Heart right ventricle (tissue), 16 donors: ENCODE results near the gene ATP1B1. TPM values are rescaled to one million over a fixed set of nuclear protein-coding genes. Genes with fewer than 3 reads are reported as not detected.
A peak's percentile ranks its signal among the peaks of the same experiment; 100 is the strongest.

Source experiments
- ATAC-seq, 8 donors: fragments of 200-7000 bp; cut with Tn5 transposase; one replicate each; pipeline ENCODE4 v1.9.1; 2020; ENCODE audit warnings: mild to moderate bottlenecking in 8 of 8, moderate library complexity in 8 of 8, moderate number of reproducible peaks in 1 of 8
- DNase-seq, 2 donors: peaks; one replicate each; pipeline ENCODE4 v3.0.0-alpha.2; 2020
- H3K27ac ChIP-seq, 10 donors: fragments of 200-600 bp; sonication (generic) in 2 of 10; one replicate each; pipeline versions ENCODE4 v1.5.0 to v1.8.0; 2020 to 2022; ENCODE audit warnings: mild to moderate bottlenecking in 3 of 10
- H3K27me3 ChIP-seq, 7 donors: fragments of 200-600 bp; one replicate each; pipeline ENCODE4 v1.8.0; 2021 to 2022; ENCODE audit warnings: mild to moderate bottlenecking in 2 of 7
- H3K36me3 ChIP-seq, 9 donors: fragments of 200-600 bp; sonication (generic) in 1 of 9; one replicate each; pipeline versions ENCODE4 v1.5.0 to v1.8.0; 2020 to 2022; ENCODE audit warnings: mild to moderate bottlenecking in 2 of 9
- H3K4me1 ChIP-seq, 9 donors: fragments of 200-600 bp; sonication (generic) in 1 of 9; one replicate each; pipeline versions ENCODE4 v1.5.0 to v1.8.0; 2020 to 2022; ENCODE audit warnings: mild to moderate bottlenecking in 4 of 9
- H3K4me3 ChIP-seq, 10 donors: fragments of 200-600 bp; sonication (generic) in 2 of 10; one replicate each; pipeline versions ENCODE4 v1.5.0 to v1.8.0; 2020 to 2022; ENCODE audit warnings: mild to moderate bottlenecking in 7 of 10, moderate library complexity in 2 of 10
- H3K9me3 ChIP-seq, 11 donors: fragments of 200-600 bp in 10 of 11; sonication (generic) in 2 of 11; one replicate each; pipeline versions ENCODE4 v1.5.0 to v1.8.0; 2013 to 2022; ENCODE audit warnings: mild to moderate bottlenecking in 2 of 11, control low read depth in 1 of 11, moderate library complexity in 1 of 11
- WGBS, 2 donors: extraction: QIAGEN DNeasy Blood & Tissue Kit; methylation state at CpG; one replicate each; pipeline ENCODE4 v1.1.7; 2013; ENCODE audit warnings: inconsistent platforms in 1 of 2; 5-methylcytosine and 5-hydroxymethylcytosine counted together
- intact Hi-C, 10 donors: fragments of 100-400 bp; cut with DNase I; formaldehyde crosslinking; loops; one replicate each; pipeline versions ENCODE4 v1.11.1 to v1.14.2; 2022
- polyA plus RNA-seq, 2 donors: library from polyadenylated mRNA; stranded (reverse); fragments of 200-250 nt; gene quantifications; one replicate each; pipeline ENCODE4 v1.2.3, GENCODE V29; 2013
- total RNA-seq, 10 donors: library from RNA; stranded (reverse); fragmentation: NEBNext Ultra II Directional in 3 of 10; extraction: Animal tissue kit (Norgen Biotek cat#: 25700) in 3 of 10; gene quantifications; one replicate each; pipeline versions ENCODE4 v1.2.1 to v1.2.4, GENCODE V29; 2021 to 2023
- TF ChIP-seq, protein P1 (sequence below), 9 donors: fragments of 200-600 bp; sonication (generic) in 2 of 9; IDR thresholded peaks; one replicate each; pipeline versions ENCODE4 v1.5.0 to v1.8.0; 2021 to 2022; ENCODE audit warnings: antibody characterized with exemption in 9 of 9, mild to moderate bottlenecking in 5 of 9, moderate library complexity in 1 of 9
- donor health status: Arrhythmogenic right ventricular cardiomyopathy.
- donor health status: ischemic (EF 13 %, LVEDD 7.1; RV severe dilation, severe dysfunction).
- donor health status: healthy with polysubstance abuse.
- donor health status: DM: no; HTN: yes; CAD: no.
- donor health status: DM: no; HTN: no; CAD: no.
- donor health status: ischemic (EF 25% LVEDD 6.9; RV normal size, moderate dysfunction).
- donor health status: ischemic (EF 25% LVEDD 5.7; RV mildly dilated, moderate dysfunction).
- donor health status: healthy.
- donor health status: DM: yes; HTN: yes; CAD: no.
- donor health status: Ischemic cardiomyopathy.
- donor health status: ischemic (EF 35%, LVEDD 5.7; RV mildly dilated, moderate dysfunction).
- donor health status: nonischemic (EF 11% LVEDD 7.7; RV severe dilation, severe dysfunction).
- donor health status: DM: yes; HTN: yes; CAD: no.
- donor health status: PGD.
- donor health status: ischemic (EF 29% LVEDD 5.4; RV normal size, mild dysfunction).
- donor health status: nonischemic (EF 23%, LVEDD 6.1; RV moderate dilation, normal function).

The ATP1B1 gene
- total and polyA plus RNA-seq, 12 donors, result 137 to 472 (median 268) TPM

DNA sequence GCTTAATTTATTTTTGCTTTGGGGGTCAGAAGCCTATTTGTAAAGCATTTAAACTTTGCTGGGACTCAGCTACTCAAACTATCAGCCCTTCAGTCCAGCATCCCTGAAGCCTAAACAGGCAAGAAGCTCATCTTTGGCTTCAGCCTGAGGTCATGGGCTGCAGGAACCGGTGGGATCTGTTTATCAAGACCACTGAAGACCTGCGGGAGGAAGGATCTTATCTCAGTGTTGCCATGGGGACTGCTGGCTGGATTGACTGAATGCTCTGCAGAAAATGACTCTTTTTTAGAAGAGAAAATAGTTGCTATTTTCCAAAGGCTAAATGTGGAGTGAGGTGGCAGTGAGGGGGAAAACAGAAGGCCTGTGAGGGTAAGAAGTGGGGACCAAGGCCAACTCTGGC, 20.6 kb upstream of the ATP1B1 start:
- no peak for ATAC-seq
- Histone ChIP-seq H3K4me1 (peaks cover 0 to 29% (median 11%) of the 10 kb centered on the region in 9 donors), H3K27me3 (no peaks in the 10 kb centered on the region), H3K9me3 (no peaks in the 10 kb centered on the region), H3K36me3 (no peaks in the 10 kb centered on the region), H3K27ac (no peak overlapping the region), H3K4me3 (no peak overlapping the region)
- intact Hi-C loops, result no loop called here
- WGBS, 2 donors, result 37 to 38% methylated on average over 2 of the region's 2 CpGs
- TF ChIP-seq, protein P1, sequence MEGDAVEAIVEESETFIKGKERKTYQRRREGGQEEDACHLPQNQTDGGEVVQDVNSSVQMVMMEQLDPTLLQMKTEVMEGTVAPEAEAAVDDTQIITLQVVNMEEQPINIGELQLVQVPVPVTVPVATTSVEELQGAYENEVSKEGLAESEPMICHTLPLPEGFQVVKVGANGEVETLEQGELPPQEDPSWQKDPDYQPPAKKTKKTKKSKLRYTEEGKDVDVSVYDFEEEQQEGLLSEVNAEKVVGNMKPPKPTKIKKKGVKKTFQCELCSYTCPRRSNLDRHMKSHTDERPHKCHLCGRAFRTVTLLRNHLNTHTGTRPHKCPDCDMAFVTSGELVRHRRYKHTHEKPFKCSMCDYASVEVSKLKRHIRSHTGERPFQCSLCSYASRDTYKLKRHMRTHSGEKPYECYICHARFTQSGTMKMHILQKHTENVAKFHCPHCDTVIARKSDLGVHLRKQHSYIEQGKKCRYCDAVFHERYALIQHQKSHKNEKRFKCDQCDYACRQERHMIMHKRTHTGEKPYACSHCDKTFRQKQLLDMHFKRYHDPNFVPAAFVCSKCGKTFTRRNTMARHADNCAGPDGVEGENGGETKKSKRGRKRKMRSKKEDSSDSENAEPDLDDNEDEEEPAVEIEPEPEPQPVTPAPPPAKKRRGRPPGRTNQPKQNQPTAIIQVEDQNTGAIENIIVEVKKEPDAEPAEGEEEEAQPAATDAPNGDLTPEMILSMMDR (IDR thresholded peaks at IDR 0.05), result no peak
- DNase-seq, result no peak

DNA sequence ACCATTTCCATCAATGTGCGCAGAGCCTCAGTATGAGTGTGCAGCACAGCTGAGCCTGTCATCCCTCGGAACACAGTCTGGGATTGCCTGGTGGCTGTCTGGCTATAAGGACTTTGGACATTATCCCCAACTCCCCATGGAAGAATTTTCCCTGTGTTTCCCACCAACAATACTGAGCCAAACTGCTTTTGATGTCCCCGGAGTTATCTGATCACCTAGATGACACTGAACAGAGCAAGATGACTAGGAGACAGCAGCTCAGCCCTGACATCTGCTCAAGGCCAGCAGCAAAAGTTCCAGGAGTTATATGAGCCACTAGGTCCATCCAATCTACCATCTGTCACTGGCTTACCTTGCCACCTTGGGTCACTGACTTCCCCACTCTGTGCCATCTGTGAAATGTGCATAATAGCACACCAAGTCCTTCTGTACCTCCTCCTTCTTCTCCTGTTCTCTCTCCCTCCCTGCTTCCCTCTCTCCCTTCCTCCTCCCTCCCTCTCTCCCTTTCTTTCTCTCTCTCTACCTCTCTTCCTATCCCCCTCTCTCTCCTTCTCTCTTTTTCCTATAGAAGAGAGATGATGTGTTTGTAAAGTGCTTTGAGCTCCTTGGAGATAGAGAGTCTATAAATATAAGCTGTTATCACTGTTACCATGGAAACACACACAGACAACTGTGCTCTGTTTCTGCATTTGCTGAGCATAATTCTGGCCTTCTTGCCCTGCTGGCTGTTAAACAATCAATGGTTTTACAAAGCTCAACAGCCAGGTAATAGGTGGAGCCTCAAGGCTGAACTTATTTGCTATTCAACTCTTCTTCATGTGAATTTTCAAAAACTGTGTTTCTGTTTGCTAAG, 19.7 kb upstream of the ATP1B1 start:
- H3K4me3 ChIP-seq, result no peak overlapping the region
- ATAC-seq (peak; percentile 46 to 88 (median 81)), DNase-seq (no peak)
- no peaks in the 10 kb centered on the region for H3K9me3 ChIP-seq
- H3K27ac ChIP-seq, result peak overlapping the region in 1 of 10 donors; percentile 42
- H3K4me1 ChIP-seq, result peaks cover 0 to 29% (median 11%) of the 10 kb centered on the region in 9 donors
- no peaks in the 10 kb centered on the region for H3K36me3 ChIP-seq
- TF ChIP-seq, protein P1 (IDR thresholded peaks at IDR 0.05), result no peak
- no peaks in the 10 kb centered on the region for H3K27me3 ChIP-seq
- intact Hi-C loops, result no loop called here
- 70 to 73% methylated on average over 3 of the region's 3 CpGs for WGBS, 2 donors

DNA sequence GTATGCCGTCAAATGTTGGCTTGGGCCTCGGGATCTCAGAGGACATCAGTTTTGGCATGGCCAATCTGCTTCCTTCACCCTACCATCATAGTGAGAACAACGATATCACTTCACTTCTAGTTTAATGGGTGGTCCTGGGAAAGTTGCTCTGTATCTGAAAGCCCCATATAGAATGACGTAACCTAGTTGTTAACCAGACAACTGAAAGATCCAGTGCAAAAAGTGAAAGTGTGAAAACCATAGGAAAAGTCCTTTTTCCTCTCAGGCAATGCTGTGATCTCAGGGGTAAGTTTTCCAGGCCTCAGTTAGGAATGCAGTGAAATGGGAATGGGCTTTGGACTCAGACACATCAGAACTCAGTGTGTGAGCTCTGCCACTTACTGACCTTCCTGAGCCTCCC, 18.6 kb upstream of the ATP1B1 start:
- H3K4me3 ChIP-seq, result no peak overlapping the region
- intact Hi-C loops, result no loop called here
- 63 to 71% methylated on average over 4 of the region's 4 CpGs for WGBS, 2 donors
- no peak overlapping the region for H3K27ac ChIP-seq
- no peaks in the 10 kb centered on the region for H3K9me3 ChIP-seq
- H3K4me1 ChIP-seq, result peaks cover 0 to 29% (median 11%) of the 10 kb centered on the region in 9 donors
- ATAC-seq (no peak), DNase-seq (no peak)
- no peaks in the 10 kb centered on the region for H3K36me3 ChIP-seq
- TF ChIP-seq, protein P1 (IDR thresholded peaks at IDR 0.05), result no peak
- H3K27me3 ChIP-seq, result no peaks in the 10 kb centered on the region

DNA sequence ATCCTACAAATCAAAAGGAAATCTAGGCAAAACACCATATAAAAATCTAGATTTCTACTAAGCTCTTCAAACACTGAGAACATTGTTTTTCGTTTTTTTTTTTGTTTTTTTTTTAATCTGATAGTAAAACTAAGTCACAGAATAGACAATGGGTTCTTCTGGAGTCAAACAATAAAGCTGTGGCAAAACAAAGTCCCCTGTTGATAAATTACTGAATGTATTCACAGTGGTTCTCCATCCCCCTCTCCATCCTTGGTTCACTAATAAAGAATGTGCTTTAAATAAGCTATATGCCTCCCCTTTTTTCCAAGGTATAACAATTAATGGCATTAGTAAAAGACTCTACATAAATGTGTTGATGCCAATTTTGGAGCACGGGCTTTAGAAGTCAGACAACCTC, 16.7 kb upstream of the ATP1B1 start:
- Histone ChIP-seq H3K4me3 (no peak overlapping the region), H3K27ac (no peak overlapping the region), H3K36me3 (no peaks in the 10 kb centered on the region), H3K27me3 (no peaks in the 10 kb centered on the region), H3K9me3 (no peaks in the 10 kb centered on the region), H3K4me1 (peaks cover 0 to 29% (median 11%) of the 10 kb centered on the region in 9 donors)
- 81 to 85% methylated on average over 2 of the region's 2 CpGs for WGBS, 2 donors
- no peak for ATAC-seq
- TF ChIP-seq, protein P1 (IDR thresholded peaks at IDR 0.05), result no peak
- no peak for DNase-seq
- intact Hi-C loops, result no loop called here
